GM12864 (cell line): ENCODE results near the gene GPBP1.

Experiments used
- DNase-seq: peaks from one replicate; pipeline ENCODE4 v3.0.0-alpha.2; 2011; ENCODE audit warnings: low read depth
- H3K4me3 ChIP-seq: 2 replicates; pipeline ENCODE4 v1.5.1; 2011; ENCODE audit warnings: mild to moderate bottlenecking, low read depth, low read length, control low read depth
- CTCF ChIP-seq: IDR thresholded peaks from 2 replicates; pipeline ENCODE4 v1.5.1; 2011; ENCODE audit warnings: low read depth, mild to moderate bottlenecking, moderate library complexity, low read length, control low read depth, inconsistent platforms; ENCODE audit errors: missing control alignments

The GPBP1 gene

GRCh38 chr5:57171816-57172465, 1.9 kb upstream of the GPBP1 start:
- peak overlapping the region; percentile 92 for H3K4me3 ChIP-seq
- TF ChIP-seq CTCF, result no peak
- no peak for DNase-seq

GRCh38 chr5:57172466-57173318, 1.2 kb upstream of the GPBP1 start:
- no peak for TF ChIP-seq CTCF
- H3K4me3 ChIP-seq, result peak overlapping the region; percentile 92
- DNase-seq, result no peak

- H3K4me3 ChIP-seq, result peak overlapping the region; percentile 92
- TF ChIP-seq CTCF, result no peak
- DNase-seq, result no peak
Measured at GRCh38 chr5:57174128-57174889, 450 bp downstream of the GPBP1 start.

- peak overlapping the region; percentile 92 for H3K4me3 ChIP-seq
- TF ChIP-seq CTCF, result no peak
- no peak for DNase-seq
Measured at GRCh38 chr5:57174890-57175510, 1.1 kb downstream of the GPBP1 start.

- DNase-seq, result no peak
- peak overlapping the region; percentile 92 for H3K4me3 ChIP-seq
- no peak for TF ChIP-seq CTCF
Measured at GRCh38 chr5:57175551-57176309, 1.9 kb downstream of the GPBP1 start.

- H3K4me3 ChIP-seq, result peak overlapping the region; percentile 92
- no peak for TF ChIP-seq CTCF
- no peak for DNase-seq
Measured at GRCh38 chr5:57176350-57176857, 2.5 kb downstream of the GPBP1 start.
